GM23338 (cell line): Measurements from ENCODE around the gene TAF15. TPM values are rescaled to one million over a fixed set of nuclear protein-coding genes. Genes with fewer than 3 reads are reported as not detected.

Source experiments
- ATAC-seq: fragments of 200-7000 bp; cut with Tn5 transposase; 3 replicates; pipeline ENCODE4 v1.9.1; 2020
- DNase-seq: peaks from one replicate; pipeline ENCODE4 v3.0.0-alpha.2; 2015; ENCODE audit warnings: low spot score
- H2AFZ ChIP-seq: fragments of 200-600 bp; sonication (generic); 2 replicates; pipeline ENCODE4 v1.8.0; 2016; ENCODE audit warnings: antibody characterized with exemption, mild to moderate bottlenecking, moderate library complexity
- H3F3A ChIP-seq: fragments of 200-600 bp; sonication (generic); replicated peaks from 2 replicates; pipeline ENCODE4 v1.8.0; 2017; ENCODE audit warnings: antibody characterized with exemption, mixed run types, low read depth
- H3K27ac ChIP-seq: fragments of 200-600 bp; sonication (generic); 2 replicates; pipeline ENCODE4 v1.6.1; 2016; ENCODE audit warnings: low read depth
- H3K27me3 ChIP-seq: fragments of 200-600 bp; sonication (generic); 2 replicates; pipeline ENCODE4 v1.8.0; 2016; ENCODE audit warnings: mild to moderate bottlenecking, mixed run types, moderate library complexity; ENCODE audit not compliant: insufficient read depth
- H3K36me3 ChIP-seq: fragments of 200-600 bp; sonication (generic); 2 replicates; pipeline ENCODE4 v1.8.0; 2016; ENCODE audit warnings: mild to moderate bottlenecking; ENCODE audit not compliant: insufficient read depth
- H3K4me1 ChIP-seq: fragments of 200-600 bp; sonication (generic); 2 replicates; pipeline ENCODE4 v1.8.0; 2016; ENCODE audit warnings: mild to moderate bottlenecking, moderate library complexity; ENCODE audit not compliant: insufficient read depth
- H3K4me2 ChIP-seq: fragments of 200-600 bp; sonication (generic); 2 replicates; pipeline ENCODE4 v1.7.1; 2017; ENCODE audit warnings: mixed run types
- H3K4me3 ChIP-seq: fragments of 200-600 bp; sonication (generic); 2 replicates; pipeline ENCODE4 v1.6.1; 2016; ENCODE audit warnings: mixed run types
- H3K79me2 ChIP-seq: fragments of 200-600 bp; sonication (generic); replicated peaks from 2 replicates; pipeline ENCODE4 v1.8.0; 2017; ENCODE audit warnings: mild to moderate bottlenecking; ENCODE audit not compliant: insufficient read depth
- H3K9me2 ChIP-seq: fragments of 200-600 bp; sonication (generic); 2 replicates; pipeline ENCODE4 v1.8.0; 2017; ENCODE audit not compliant: insufficient read depth
- H4K20me1 ChIP-seq: fragments of 200-600 bp; sonication (generic); replicated peaks from 2 replicates; pipeline ENCODE4 v1.8.0; 2017; ENCODE audit warnings: mild to moderate bottlenecking; ENCODE audit not compliant: insufficient read depth
- H3K27ac Mint-ChIP-seq: 2 replicates; pipeline ENCODE4 v1.8.0; 2020; ENCODE audit warnings: inconsistent platforms, mild to moderate bottlenecking, moderate library complexity, mixed read lengths
- H3K27me3 Mint-ChIP-seq: 3 replicates; pipeline ENCODE4 v1.8.0; 2022; ENCODE audit warnings: low read depth, mild to moderate bottlenecking, moderate library complexity, mixed read lengths, inconsistent platforms; ENCODE audit not compliant: insufficient read depth, poor library complexity
- H3K36me3 Mint-ChIP-seq: 3 replicates; pipeline ENCODE4 v1.8.0; 2021; ENCODE audit warnings: low read depth, mild to moderate bottlenecking, inconsistent platforms, moderate library complexity, mixed read lengths
- H3K4me1 Mint-ChIP-seq: 3 replicates; pipeline ENCODE4 v1.8.0; 2020; ENCODE audit warnings: mild to moderate bottlenecking, inconsistent platforms, mixed read lengths
- H3K4me3 Mint-ChIP-seq: 3 replicates; pipeline ENCODE4 v1.8.0; 2021; ENCODE audit warnings: moderate library complexity, mild to moderate bottlenecking, inconsistent platforms, mixed read lengths
- H3K9me3 Mint-ChIP-seq: 3 replicates; pipeline ENCODE4 v1.8.0; 2020; ENCODE audit warnings: moderate library complexity, mild to moderate bottlenecking, inconsistent platforms, mixed read lengths
- CREB1 ChIP-seq: fragments of 250-450 bp; sonication (Bioruptor Pico); IDR thresholded peaks from 2 replicates; pipeline ENCODE4 v1.5.0; 2020; ENCODE audit warnings: low read depth, mild to moderate bottlenecking, moderate library complexity
- CTCF ChIP-seq, 2 experiments: fragments of 200-600 bp in 1 of 2; sonication (generic) in 1 of 2; conservative IDR thresholded peaks; 2 replicates each; pipeline versions ENCODE4 v1.5.1 to v1.6.1; 2016 to 2017; ENCODE audit warnings: antibody characterized with exemption in 2 of 2, low read depth in 2 of 2, mild to moderate bottlenecking in 2 of 2, moderate library complexity in 1 of 2
- EZH2 ChIP-seq: fragments of 200-600 bp; sonication (generic); IDR thresholded peaks from one replicate; pipeline ENCODE4 v1.8.0; 2017; ENCODE audit warnings: antibody characterized with exemption, mild to moderate bottlenecking, low read depth; ENCODE audit not compliant: unreplicated experiment
- EZH2phosphoT487 ChIP-seq: fragments of 200-600 bp; sonication (generic); IDR thresholded peaks from one replicate; pipeline ENCODE4 v1.8.1; 2018; ENCODE audit warnings: antibody characterized with exemption; ENCODE audit not compliant: unreplicated experiment
- JUNB ChIP-seq: IDR thresholded peaks from one replicate; pipeline ENCODE4 v1.6.1; 2016; ENCODE audit warnings: antibody characterized with exemption; ENCODE audit not compliant: unreplicated experiment
- NANOG ChIP-seq: IDR thresholded peaks from 2 replicates; pipeline ENCODE4 v1.6.1; 2016; ENCODE audit warnings: antibody characterized with exemption, borderline replicate concordance
- POLR2AphosphoS5 ChIP-seq: IDR thresholded peaks from 2 replicates; pipeline ENCODE4 v1.6.1; 2016; ENCODE audit warnings: antibody characterized with exemption, low read depth
- REST ChIP-seq: IDR thresholded peaks from one replicate; pipeline ENCODE4 v1.6.1; 2018; ENCODE audit warnings: antibody characterized with exemption; ENCODE audit not compliant: unreplicated experiment
- STAT1 ChIP-seq: IDR thresholded peaks from one replicate; pipeline ENCODE4 v1.6.1; 2016; ENCODE audit warnings: antibody characterized with exemption; ENCODE audit not compliant: unreplicated experiment
- ZNF114 ChIP-seq: fragments of 250-450 bp; sonication (Bioruptor Pico); IDR thresholded peaks from 2 replicates; pipeline ENCODE4 v1.5.0; 2020; ENCODE audit warnings: mild to moderate bottlenecking, moderate library complexity
- ZNF331 ChIP-seq: fragments of 250-450 bp; sonication (Bioruptor Pico); IDR thresholded peaks from 2 replicates; pipeline ENCODE4 v1.5.0; 2020; ENCODE audit warnings: low read depth, mild to moderate bottlenecking, moderate library complexity
- ZNF462 ChIP-seq: fragments of 250-450 bp; sonication (Bioruptor Pico); IDR thresholded peaks from 2 replicates; pipeline ENCODE4 v1.5.0; 2020; ENCODE audit warnings: mild to moderate bottlenecking, moderate library complexity
- polyA plus RNA-seq: library from polyadenylated mRNA; unstranded; fragments of >200 nt; fragmentation: Nextera tagmentation; extraction: Ambion mirVana; gene quantifications from 2 replicates; pipeline ENCODE4 v1.2.1, GENCODE V29; 2016
- total RNA-seq: library from RNA; depleted of rRNA; stranded (reverse); fragments of >200 nt; shearing (Covaris generic); gene quantifications from 2 replicates; pipeline ENCODE4 v1.2.3, GENCODE V29; 2014
- TF ChIP-seq, protein P1 (sequence below): IDR thresholded peaks from 2 replicates; pipeline ENCODE4 v1.6.1; 2016; ENCODE audit warnings: antibody characterized with exemption

The TAF15 gene
- total and polyA plus RNA-seq, 2 experiments from 2014 or later: 33.8 to 109 TPM

GRCh38 chr17:35875800-35876139 is 66.5 kb downstream of the TAF15 start:
- H3K4me1 Mint-ChIP-seq: peaks cover 13% of the 10 kb centered on the region
- H3K27ac Mint-ChIP-seq: no peak overlapping the region
- H3K4me3 Mint-ChIP-seq: no peak overlapping the region
- Histone ChIP-seq H4K20me1 (no peaks in the 10 kb centered on the region), H3K4me1 (no peaks in the 10 kb centered on the region), H3F3A (no peaks in the 10 kb centered on the region), H2AFZ (no peak overlapping the region), H3K27me3 (no peaks in the 10 kb centered on the region), H3K79me2 (no peaks in the 10 kb centered on the region), H3K27ac (no peak overlapping the region), H3K36me3 (no peaks in the 10 kb centered on the region), H3K9me2 (no peaks in the 10 kb centered on the region), H3K4me2 (no peak overlapping the region), H3K4me3 (no peak overlapping the region)
- H3K9me3 Mint-ChIP-seq: no peaks in the 10 kb centered on the region
- no peak for TF ChIP-seq EZH2
- no peak for TF ChIP-seq JUNB
- no peak for TF ChIP-seq ZNF462 (CRISPR knock-in tag)
- no peak for TF ChIP-seq ZNF114 (CRISPR knock-in tag)
- TF ChIP-seq STAT1: no peak
- TF ChIP-seq, protein P1, sequence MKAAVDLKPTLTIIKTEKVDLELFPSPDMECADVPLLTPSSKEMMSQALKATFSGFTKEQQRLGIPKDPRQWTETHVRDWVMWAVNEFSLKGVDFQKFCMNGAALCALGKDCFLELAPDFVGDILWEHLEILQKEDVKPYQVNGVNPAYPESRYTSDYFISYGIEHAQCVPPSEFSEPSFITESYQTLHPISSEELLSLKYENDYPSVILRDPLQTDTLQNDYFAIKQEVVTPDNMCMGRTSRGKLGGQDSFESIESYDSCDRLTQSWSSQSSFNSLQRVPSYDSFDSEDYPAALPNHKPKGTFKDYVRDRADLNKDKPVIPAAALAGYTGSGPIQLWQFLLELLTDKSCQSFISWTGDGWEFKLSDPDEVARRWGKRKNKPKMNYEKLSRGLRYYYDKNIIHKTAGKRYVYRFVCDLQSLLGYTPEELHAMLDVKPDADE: no peak
- TF ChIP-seq POLR2AphosphoS5: no peak
- no peak for TF ChIP-seq NANOG
- TF ChIP-seq ZNF331 (CRISPR knock-in tag): no peak
- no peak for TF ChIP-seq CTCF (conservative IDR thresholded peaks at IDR 0.05; ENCODE audit: low read depth in 2 of 2)
- TF ChIP-seq EZH2phosphoT487: no peak
- TF ChIP-seq CREB1 (CRISPR knock-in tag): no peak
- TF ChIP-seq REST: no peak
- peaks cover 4% of the 10 kb centered on the region for H3K27me3 Mint-ChIP-seq
- ATAC-seq (no peak), DNase-seq (no peak)
- no peaks in the 10 kb centered on the region for H3K36me3 Mint-ChIP-seq
